GM10248 (cell line): ENCODE data around the gene SLC6A1.

ENCODE experiments used
- CTCF ChIA-PET: fragments of 300-600 bp; sonication (Branson Sonifier 250); formaldehyde crosslinking; extraction: SDS; loops from one replicate; lab custom pipeline; 2021; ENCODE audit warnings: antibody characterized with exemption; lab: Yijun Ruan, JAX
- POLR2A ChIA-PET: fragments of 350-650 bp; sonication (Branson Sonifier 250); formaldehyde crosslinking; extraction: SDS; loops from one replicate; lab custom pipeline; 2020; ENCODE audit warnings: antibody characterized with exemption; lab: Yijun Ruan, JAX
- DNase-seq: peaks from one replicate; pipeline ENCODE4 v3.0.0; 2012; ENCODE audit errors: extremely low spot score
- CTCF ChIP-seq: IDR thresholded peaks from 2 replicates; pipeline ENCODE4 v1.5.1; 2012; ENCODE audit warnings: mild to moderate bottlenecking, low read depth; ENCODE audit errors: extremely low read depth, missing control alignments, control extremely low read depth

SLC6A1 gene

GRCh38 chr3:11021611-11022011 lies 29.1 kb downstream of the SLC6A1 start:
- CTCF ChIA-PET = interaction anchor here (1.3 kb wide), 1 partner anchor 20 kb away, joined by 3 read pairs; no protein-coding TSS in a partner anchor
- POLR2A ChIA-PET = no interaction called here
- TF ChIP-seq CTCF = no peak
- no peak for DNase-seq

GRCh38 chr3:11022115-11022514 lies 29.6 kb downstream of the SLC6A1 start:
- POLR2A ChIA-PET = no interaction called here
- DNase-seq = no peak
- CTCF ChIA-PET = interaction anchor here (1.3 kb wide), 2 partner anchors 12 to 20 kb away, joined by 3 read pairs; no protein-coding TSS in a partner anchor
- no peak for TF ChIP-seq CTCF

- TF ChIP-seq CTCF = no peak
- no peak for DNase-seq
- POLR2A ChIA-PET = no interaction called here
- CTCF ChIA-PET = interaction anchor here (1.2 kb wide), 1 partner anchor 97 kb away, joined by 3 read pairs; no protein-coding TSS in a partner anchor
These were observed 31.6 kb downstream of the SLC6A1 start for GRCh38 chr3:11024181-11024580.

- CTCF ChIA-PET = no interaction called here
These were observed 37.4 kb downstream of the SLC6A1 start for GRCh38 chr3:11029948-11030347.

GRCh38 chr3:11033871-11034270 lies 41.3 kb downstream of the SLC6A1 start:
- no peak for TF ChIP-seq CTCF
- POLR2A ChIA-PET = no interaction called here
- CTCF ChIA-PET = no interaction called here
- DNase-seq = no peak

More at GRCh38 chr3:11029948-11030347, 37.4 kb downstream of the SLC6A1 start:
- no peak for TF ChIP-seq CTCF
- POLR2A ChIA-PET = no interaction called here
- DNase-seq = no peak

- CTCF ChIA-PET = no interaction called here
- no peak for TF ChIP-seq CTCF
- POLR2A ChIA-PET = no interaction called here
- DNase-seq = no peak
These were observed 41.9 kb downstream of the SLC6A1 start for GRCh38 chr3:11034309-11034985.
